ENCODE data around the gene ACSL3. TPM values are rescaled to one million over a fixed set of nuclear protein-coding genes. Genes with fewer than 3 reads are reported as not detected.

ACSL3 gene
- total RNA-seq, 1 experiment from 2014 or later, result 98.5 TPM

GRCh38 chr2:222945887-222946286 is 85.1 kb downstream of the ACSL3 start:
- no peak overlapping the region for H3K4me3 ChIP-seq (ENCODE audit: low read length)
- H3K9me2 ChIP-seq (replicated peaks; ENCODE audit: insufficient read depth, low read length), result no peaks in the 10 kb centered on the region
- no peak for DNase-seq
- H3K4me1 ChIP-seq (ENCODE audit: low read length), result no peaks in the 10 kb centered on the region
- no peak overlapping the region for H2AFZ ChIP-seq (ENCODE audit: low read length)
- H3K4me2 ChIP-seq (ENCODE audit: low read depth, low read length, poor library complexity, severe bottlenecking), result no peak overlapping the region
- H4K20me1 ChIP-seq (ENCODE audit: insufficient read depth, low read depth, low read length), result peaks cover 4% of the 10 kb centered on the region; the same call in 1 of the 2 replicates
- H3K9me3 ChIP-seq (ENCODE audit: low read length), result no peaks in the 10 kb centered on the region
- no peaks in the 10 kb centered on the region for H3K79me2 ChIP-seq (ENCODE audit: low read length)
- peaks cover 7% of the 10 kb centered on the region; the same call in 1 of the 2 replicates for H3K36me3 ChIP-seq (ENCODE audit: insufficient read depth, low read length)
- H3K9ac ChIP-seq (ENCODE audit: low read length), result no peak overlapping the region
- no peak overlapping the region for H3K27ac ChIP-seq (ENCODE audit: low read length)
- H3K27me3 ChIP-seq (ENCODE audit: low read length), result no peaks in the 10 kb centered on the region

- no peak for DNase-seq
These were observed 86.0 kb downstream of the ACSL3 start for GRCh38 chr2:222946700-222947287.

GRCh38 chr2:222949073-222949472 is 88.2 kb downstream of the ACSL3 start:
- no peaks in the 10 kb centered on the region for H3K9me3 ChIP-seq (ENCODE audit: low read length)

More at GRCh38 chr2:222946700-222947287, 86.0 kb downstream of the ACSL3 start:
- Histone ChIP-seq H3K4me2 (ENCODE audit: low read depth, low read length, poor library complexity, severe bottlenecking) (no peak overlapping the region), H4K20me1 (ENCODE audit: insufficient read depth, low read depth, low read length) (peaks cover 4% of the 10 kb centered on the region; the same call in 1 of the 2 replicates), H3K4me1 (ENCODE audit: low read length) (no peaks in the 10 kb centered on the region), H3K4me3 (ENCODE audit: low read length) (no peak overlapping the region), H3K9me3 (ENCODE audit: low read length) (no peaks in the 10 kb centered on the region), H3K27me3 (ENCODE audit: low read length) (no peaks in the 10 kb centered on the region), H2AFZ (ENCODE audit: low read length) (no peak overlapping the region), H3K79me2 (ENCODE audit: low read length) (no peaks in the 10 kb centered on the region), H3K27ac (ENCODE audit: low read length) (no peak overlapping the region), H3K36me3 (ENCODE audit: insufficient read depth, low read length) (no peaks in the 10 kb centered on the region), H3K9me2 (replicated peaks; ENCODE audit: insufficient read depth, low read length) (no peaks in the 10 kb centered on the region), H3K9ac (ENCODE audit: low read length) (no peak overlapping the region)

GRCh38 chr2:222949690-222950323 is 89.0 kb downstream of the ACSL3 start:
- H3K4me3 ChIP-seq (ENCODE audit: low read length), result no peak overlapping the region
- no peaks in the 10 kb centered on the region for H3K79me2 ChIP-seq (ENCODE audit: low read length)
- H3K27me3 ChIP-seq (ENCODE audit: low read length), result no peaks in the 10 kb centered on the region
- H2AFZ ChIP-seq (ENCODE audit: low read length), result no peak overlapping the region
- no peak overlapping the region for H3K4me2 ChIP-seq (ENCODE audit: low read depth, low read length, poor library complexity, severe bottlenecking)
- H3K9me3 ChIP-seq (ENCODE audit: low read length), result no peaks in the 10 kb centered on the region
- peaks cover 4% of the 10 kb centered on the region; the same call in 1 of the 2 replicates for H4K20me1 ChIP-seq (ENCODE audit: insufficient read depth, low read depth, low read length)
- H3K27ac ChIP-seq (ENCODE audit: low read length), result no peak overlapping the region
- H3K36me3 ChIP-seq (ENCODE audit: insufficient read depth, low read length), result no peaks in the 10 kb centered on the region
- peaks cover under 1% of the 10 kb centered on the region for H3K4me1 ChIP-seq (ENCODE audit: low read length)
- no peaks in the 10 kb centered on the region for H3K9me2 ChIP-seq (replicated peaks; ENCODE audit: insufficient read depth, low read length)
- DNase-seq, result no peak
- H3K9ac ChIP-seq (ENCODE audit: low read length), result no peak overlapping the region

More at GRCh38 chr2:222949073-222949472, 88.2 kb downstream of the ACSL3 start:
- no peaks in the 10 kb centered on the region for H3K27me3 ChIP-seq (ENCODE audit: low read length)
- no peaks in the 10 kb centered on the region for H3K36me3 ChIP-seq (ENCODE audit: insufficient read depth, low read length)
- DNase-seq, result no peak
- H3K4me3 ChIP-seq (ENCODE audit: low read length), result no peak overlapping the region
- H3K79me2 ChIP-seq (ENCODE audit: low read length), result no peaks in the 10 kb centered on the region
- no peak overlapping the region for H3K4me2 ChIP-seq (ENCODE audit: low read depth, low read length, poor library complexity, severe bottlenecking)
- H4K20me1 ChIP-seq (ENCODE audit: insufficient read depth, low read depth, low read length), result peaks cover 4% of the 10 kb centered on the region; the same call in 1 of the 2 replicates
- H3K27ac ChIP-seq (ENCODE audit: low read length), result no peak overlapping the region
- H3K4me1 ChIP-seq (ENCODE audit: low read length), result no peaks in the 10 kb centered on the region
- no peak overlapping the region for H3K9ac ChIP-seq (ENCODE audit: low read length)
- no peak overlapping the region for H2AFZ ChIP-seq (ENCODE audit: low read length)
- H3K9me2 ChIP-seq (replicated peaks; ENCODE audit: insufficient read depth, low read length), result no peaks in the 10 kb centered on the region

- no peak overlapping the region for H2AFZ ChIP-seq (ENCODE audit: low read length)
- H3K9me2 ChIP-seq (replicated peaks; ENCODE audit: insufficient read depth, low read length), result no peaks in the 10 kb centered on the region
- H3K27ac ChIP-seq (ENCODE audit: low read length), result no peak overlapping the region
- no peak for DNase-seq
- no peaks in the 10 kb centered on the region for H3K79me2 ChIP-seq (ENCODE audit: low read length)
- H3K36me3 ChIP-seq (ENCODE audit: insufficient read depth, low read length), result no peaks in the 10 kb centered on the region
- H4K20me1 ChIP-seq (ENCODE audit: insufficient read depth, low read depth, low read length), result peaks cover 2% of the 10 kb centered on the region; the same call in 1 of the 2 replicates
- no peak overlapping the region for H3K4me3 ChIP-seq (ENCODE audit: low read length)
- H3K27me3 ChIP-seq (ENCODE audit: low read length), result no peaks in the 10 kb centered on the region
- H3K4me2 ChIP-seq (ENCODE audit: low read depth, low read length, poor library complexity, severe bottlenecking), result no peak overlapping the region
- no peaks in the 10 kb centered on the region for H3K9me3 ChIP-seq (ENCODE audit: low read length)
- no peak overlapping the region for H3K9ac ChIP-seq (ENCODE audit: low read length)
- peaks cover 3% of the 10 kb centered on the region for H3K4me1 ChIP-seq (ENCODE audit: low read length)
These were observed 89.9 kb downstream of the ACSL3 start for GRCh38 chr2:222950638-222951285.

- H3K27me3 ChIP-seq (ENCODE audit: low read length), result no peaks in the 10 kb centered on the region
- DNase-seq, result no peak
- no peaks in the 10 kb centered on the region for H3K9me2 ChIP-seq (replicated peaks; ENCODE audit: insufficient read depth, low read length)
- H3K4me1 ChIP-seq (ENCODE audit: low read length), result peaks cover 3% of the 10 kb centered on the region
- no peak overlapping the region for H3K27ac ChIP-seq (ENCODE audit: low read length)
- no peak overlapping the region for H3K4me3 ChIP-seq (ENCODE audit: low read length)
- H3K36me3 ChIP-seq (ENCODE audit: insufficient read depth, low read length), result no peaks in the 10 kb centered on the region
- H4K20me1 ChIP-seq (ENCODE audit: insufficient read depth, low read depth, low read length), result no peaks in the 10 kb centered on the region
- no peak overlapping the region for H3K4me2 ChIP-seq (ENCODE audit: low read depth, low read length, poor library complexity, severe bottlenecking)
- no peak overlapping the region for H3K9ac ChIP-seq (ENCODE audit: low read length)
- no peaks in the 10 kb centered on the region for H3K79me2 ChIP-seq (ENCODE audit: low read length)
- no peaks in the 10 kb centered on the region for H3K9me3 ChIP-seq (ENCODE audit: low read length)
- no peak overlapping the region for H2AFZ ChIP-seq (ENCODE audit: low read length)
These were observed 91.4 kb downstream of the ACSL3 start for GRCh38 chr2:222952204-222952603.

GRCh38 chr2:222955008-222955407 is 94.2 kb downstream of the ACSL3 start:
- Histone ChIP-seq H4K20me1 (ENCODE audit: insufficient read depth, low read depth, low read length) (no peaks in the 10 kb centered on the region), H3K9me3 (ENCODE audit: low read length) (no peaks in the 10 kb centered on the region), H3K4me1 (ENCODE audit: low read length) (peaks cover 3% of the 10 kb centered on the region), H3K9ac (ENCODE audit: low read length) (no peak overlapping the region), H3K27me3 (ENCODE audit: low read length) (no peaks in the 10 kb centered on the region), H3K27ac (ENCODE audit: low read length) (no peak overlapping the region), H3K9me2 (replicated peaks; ENCODE audit: insufficient read depth, low read length) (no peaks in the 10 kb centered on the region), H3K4me3 (ENCODE audit: low read length) (no peak overlapping the region), H3K4me2 (ENCODE audit: low read depth, low read length, poor library complexity, severe bottlenecking) (no peak overlapping the region), H2AFZ (ENCODE audit: low read length) (no peak overlapping the region), H3K36me3 (ENCODE audit: insufficient read depth, low read length) (no peaks in the 10 kb centered on the region), H3K79me2 (ENCODE audit: low read length) (no peaks in the 10 kb centered on the region)
- no peak for DNase-seq

- H3K4me2 ChIP-seq (ENCODE audit: low read depth, low read length, poor library complexity, severe bottlenecking), result no peak overlapping the region
- H2AFZ ChIP-seq (ENCODE audit: low read length), result no peak overlapping the region
- H4K20me1 ChIP-seq (ENCODE audit: insufficient read depth, low read depth, low read length), result no peaks in the 10 kb centered on the region
- no peaks in the 10 kb centered on the region for H3K36me3 ChIP-seq (ENCODE audit: insufficient read depth, low read length)
- no peak overlapping the region for H3K9ac ChIP-seq (ENCODE audit: low read length)
- no peak overlapping the region for H3K27ac ChIP-seq (ENCODE audit: low read length)
- no peak for DNase-seq
- no peak overlapping the region for H3K4me3 ChIP-seq (ENCODE audit: low read length)
- H3K9me3 ChIP-seq (ENCODE audit: low read length), result no peaks in the 10 kb centered on the region
- no peaks in the 10 kb centered on the region for H3K79me2 ChIP-seq (ENCODE audit: low read length)
- no peaks in the 10 kb centered on the region for H3K9me2 ChIP-seq (replicated peaks; ENCODE audit: insufficient read depth, low read length)
- H3K27me3 ChIP-seq (ENCODE audit: low read length), result no peaks in the 10 kb centered on the region
- H3K4me1 ChIP-seq (ENCODE audit: low read length), result peaks cover 3% of the 10 kb centered on the region
These were observed 98.5 kb downstream of the ACSL3 start for GRCh38 chr2:222959358-222959757.

All from Karpas-422 (cell line).